SK-N-SH (cell line): ENCODE data around the gene FOSB. TPM values are rescaled to one million over a fixed set of nuclear protein-coding genes. Genes with fewer than 3 reads are reported as not detected.

Experiments used
- CTCF ChIA-PET: fragments of 300-600, 350-600 bp; formaldehyde crosslinking; extraction: SDS; loops from one replicate; lab custom pipeline; 2021; lab: Yijun Ruan, JAX
- POLR2A ChIA-PET: fragments of 350-600 bp; sonication (Branson Sonifier 250); formaldehyde crosslinking; extraction: SDS; loops from one replicate; lab custom pipeline; 2020; ENCODE audit warnings: antibody characterized with exemption, inconsistent platforms; lab: Yijun Ruan, JAX
- DNase-seq: peaks from one replicate; pipeline ENCODE4 v3.0.0; 2012
- H2AFZ ChIP-seq: fragments of 200-600 bp; sonication (generic); 2 replicates; pipeline ENCODE4 v1.8.1; 2016; ENCODE audit warnings: antibody characterized with exemption, mild to moderate bottlenecking, low read depth
- H3F3A ChIP-seq: fragments of 200-600 bp; sonication (generic); replicated peaks from 2 replicates; pipeline ENCODE3; 2016; ENCODE audit warnings: antibody characterized with exemption, mild to moderate bottlenecking; ENCODE audit not compliant: insufficient read depth
- H3K27ac ChIP-seq, 2 experiments: fragments of 200-500 bp in 1 of 2; fragments of 200-600 bp in 1 of 2; sonication (Bioruptor generic) in 1 of 2; sonication (generic), shearing (Covaris generic) in 1 of 2; 2 replicates each; pipeline versions ENCODE4 v1.5.1 to v1.6.1; 2014 to 2016; ENCODE audit warnings: low read depth in 2 of 2, inconsistent platforms in 1 of 2, low read length in 1 of 2, mild to moderate bottlenecking in 1 of 2, mixed read lengths in 1 of 2
- H3K27me3 ChIP-seq: fragments of 200-600 bp; sonication (generic), shearing (Covaris generic); 2 replicates; pipeline ENCODE4 v1.6.1; 2016; ENCODE audit warnings: mixed run types; ENCODE audit not compliant: insufficient read depth
- H3K36me3 ChIP-seq, 2 experiments: fragments of 200-500 bp in 1 of 2; fragments of 200-600 bp in 1 of 2; sonication (Bioruptor generic) in 1 of 2; sonication (generic) in 1 of 2; replicated peaks in 1 of 2; 2 replicates each; pipeline versions ENCODE3 to v1.5.1; 2014 to 2016; ENCODE audit warnings: low read length in 1 of 2, mild to moderate bottlenecking in 1 of 2; ENCODE audit not compliant: insufficient read depth in 2 of 2, control insufficient read depth in 1 of 2
- H3K4me1 ChIP-seq, 2 experiments: fragments of 200-500 bp in 1 of 2; fragments of 200-600 bp in 1 of 2; sonication (Bioruptor generic) in 1 of 2; sonication (generic), shearing (Covaris generic) in 1 of 2; 2 replicates each; pipeline versions ENCODE4 v1.5.1 to v1.6.1; 2014 to 2016; ENCODE audit warnings: low read depth in 1 of 2, low read length in 1 of 2, mixed run types in 1 of 2; ENCODE audit not compliant: insufficient read depth in 2 of 2, control insufficient read depth in 1 of 2
- H3K4me2 ChIP-seq: fragments of 200-600 bp; sonication (generic), shearing (Covaris generic); 2 replicates; pipeline ENCODE4 v1.6.1; 2017; ENCODE audit warnings: mixed run types
- H3K4me3 ChIP-seq, 2 experiments: fragments of 200-500 bp in 1 of 2; fragments of 200-600 bp in 1 of 2; sonication (Bioruptor generic) in 1 of 2; sonication (generic), shearing (Covaris generic) in 1 of 2; 2 replicates each; pipeline versions ENCODE4 v1.5.1 to v1.8.1; 2014 to 2016; ENCODE audit warnings: low read depth in 2 of 2, inconsistent platforms in 1 of 2, low read length in 1 of 2, mild to moderate bottlenecking in 1 of 2, mixed read lengths in 1 of 2, moderate library complexity in 1 of 2
- H3K79me2 ChIP-seq: fragments of 200-600 bp; sonication (generic); 2 replicates; pipeline ENCODE4 v1.8.1; 2017; ENCODE audit warnings: mild to moderate bottlenecking; ENCODE audit not compliant: insufficient read depth
- H3K9ac ChIP-seq: fragments of 200-600 bp; sonication (generic); 2 replicates; pipeline ENCODE4 v1.6.1; 2017; ENCODE audit warnings: mixed run types
- H3K9me2 ChIP-seq: fragments of 200-600 bp; sonication (generic); 2 replicates; pipeline ENCODE4 v1.6.1; 2017; ENCODE audit warnings: mixed run types
- H3K9me3 ChIP-seq: fragments of 200-600 bp; sonication (generic); 2 replicates; pipeline ENCODE4 v1.6.1; 2017; ENCODE audit warnings: mixed run types, mild to moderate bottlenecking, moderate library complexity
- H4K20me1 ChIP-seq: fragments of 200-600 bp; sonication (generic); 2 replicates; pipeline ENCODE4 v1.6.1; 2017; ENCODE audit warnings: mild to moderate bottlenecking, mixed run types; ENCODE audit not compliant: insufficient read depth
- CHD2 ChIP-seq: fragments of 150-350 bp; IDR thresholded peaks from 2 replicates; pipeline ENCODE4 v1.6.1; 2018; ENCODE audit warnings: low read length; ENCODE audit not compliant: partially characterized antibody
- ELF1 ChIP-seq: IDR thresholded peaks from 2 replicates; pipeline ENCODE4 v1.4.0; 2012
- FOXJ3 ChIP-seq: sonication (generic); formaldehyde crosslinking; IDR thresholded peaks from 2 replicates; pipeline ENCODE4 v1.5.1; 2020; ENCODE audit warnings: mild to moderate bottlenecking, missing genetic modification reagents
- FOXM1 ChIP-seq: IDR thresholded peaks from 2 replicates; pipeline ENCODE4 v1.4.0; 2012; ENCODE audit warnings: low read depth, mild to moderate bottlenecking
- GABPA ChIP-seq: IDR thresholded peaks from 2 replicates; pipeline ENCODE4 v1.4.0; 2012; ENCODE audit warnings: low read depth, mild to moderate bottlenecking
- MEF2A ChIP-seq: IDR thresholded peaks from 2 replicates; pipeline ENCODE4 v1.4.0; 2012; ENCODE audit warnings: low read depth, borderline replicate concordance
- NFIC ChIP-seq: IDR thresholded peaks from 2 replicates; pipeline ENCODE4 v1.4.0; 2012; ENCODE audit warnings: borderline replicate concordance
- NRF1 ChIP-seq: IDR thresholded peaks from 2 replicates; pipeline ENCODE4 v1.6.1; 2012; ENCODE audit warnings: low read depth, mild to moderate bottlenecking, low read length
- RCOR1 ChIP-seq: fragments of 150-350 bp; IDR thresholded peaks from 2 replicates; pipeline ENCODE4 v1.6.1; 2017; ENCODE audit warnings: antibody characterized with exemption, low read length
- SIN3A ChIP-seq: IDR thresholded peaks from 2 replicates; pipeline ENCODE4 v1.6.1; 2012; ENCODE audit warnings: low read depth, mild to moderate bottlenecking, low read length, moderate library complexity, borderline replicate concordance
- SMC3 ChIP-seq: IDR thresholded peaks from 2 replicates; pipeline ENCODE4 v1.6.1; 2012; ENCODE audit warnings: low read depth, low read length, improper control_type of control experiment
- TEAD4 ChIP-seq: IDR thresholded peaks from 2 replicates; pipeline ENCODE4 v1.4.0; 2012; ENCODE audit warnings: mild to moderate bottlenecking, borderline replicate concordance; ENCODE audit not compliant: insufficient read depth
- YY1 ChIP-seq: IDR thresholded peaks from 2 replicates; pipeline ENCODE4 v1.4.0; 2012; ENCODE audit warnings: low read depth, mild to moderate bottlenecking
- WGBS: methylation state at CpG from one replicate; pipeline ENCODE4 v1.1.6; 2017; ENCODE audit warnings: low lambda C conversion rate; 5-methylcytosine and 5-hydroxymethylcytosine counted together
- polyA plus RNA-seq, 3 experiments: library from polyadenylated mRNA; depleted of rRNA; stranded (reverse); fragments of >200 nt; gene quantifications; 2 replicates each; pipeline ENCODE4 v1.2.3, GENCODE V29; 2012
- TF ChIP-seq, protein P1 (sequence below): IDR thresholded peaks from 2 replicates; pipeline ENCODE4 v1.6.1; 2012; ENCODE audit warnings: mild to moderate bottlenecking, low read depth, low read length, moderate library complexity
- TF ChIP-seq, protein P2 (sequence below): IDR thresholded peaks from 2 replicates; pipeline ENCODE4 v1.4.0; 2012; ENCODE audit warnings: low read depth, borderline replicate concordance
- TF ChIP-seq, protein P3 (sequence below): IDR thresholded peaks from 2 replicates; pipeline ENCODE4; 2012

FOSB gene
- polyA plus RNA-seq, 1 of the 3 experiments (the other 2 are of a cell fraction): 78.2 TPM

DNA sequence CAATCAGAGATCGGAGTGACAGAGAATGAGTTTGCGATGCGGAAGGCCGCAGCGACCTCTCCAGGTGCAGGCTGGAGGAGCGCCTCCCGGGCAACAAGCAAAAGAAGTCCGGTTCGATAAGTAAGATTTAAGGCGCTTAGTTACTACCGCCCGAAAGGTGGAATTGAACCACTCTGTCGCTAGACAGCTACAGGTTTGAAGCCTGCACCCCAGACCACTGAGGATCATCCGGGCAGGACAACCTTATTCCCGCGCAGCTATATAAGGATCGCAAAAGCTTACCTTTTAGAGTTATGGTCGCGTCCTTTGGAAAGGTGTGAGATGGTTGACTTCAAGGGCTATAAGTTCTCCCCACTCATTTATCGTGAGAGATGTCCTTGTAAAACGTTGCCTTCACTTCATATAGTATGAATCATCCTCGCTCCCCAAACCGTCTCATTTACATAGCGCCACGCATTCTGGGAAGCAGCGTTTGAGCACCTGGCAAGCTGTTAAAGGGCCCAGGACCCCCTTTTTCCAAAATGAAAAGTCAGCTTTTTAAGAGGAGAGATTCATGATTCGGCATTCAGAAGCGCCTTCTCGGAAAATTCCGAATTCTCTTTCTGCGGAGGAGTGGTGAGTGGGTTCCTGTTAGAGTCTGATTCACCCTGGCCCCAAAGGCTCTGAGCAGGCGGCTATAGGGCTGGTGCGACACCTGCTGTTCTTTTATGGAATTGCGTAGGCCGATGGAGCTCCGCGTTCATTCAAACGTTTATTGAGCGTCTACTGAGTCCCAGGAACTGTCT, 10.8 kb downstream of the FOSB start (continued):
- TF ChIP-seq, protein P1, sequence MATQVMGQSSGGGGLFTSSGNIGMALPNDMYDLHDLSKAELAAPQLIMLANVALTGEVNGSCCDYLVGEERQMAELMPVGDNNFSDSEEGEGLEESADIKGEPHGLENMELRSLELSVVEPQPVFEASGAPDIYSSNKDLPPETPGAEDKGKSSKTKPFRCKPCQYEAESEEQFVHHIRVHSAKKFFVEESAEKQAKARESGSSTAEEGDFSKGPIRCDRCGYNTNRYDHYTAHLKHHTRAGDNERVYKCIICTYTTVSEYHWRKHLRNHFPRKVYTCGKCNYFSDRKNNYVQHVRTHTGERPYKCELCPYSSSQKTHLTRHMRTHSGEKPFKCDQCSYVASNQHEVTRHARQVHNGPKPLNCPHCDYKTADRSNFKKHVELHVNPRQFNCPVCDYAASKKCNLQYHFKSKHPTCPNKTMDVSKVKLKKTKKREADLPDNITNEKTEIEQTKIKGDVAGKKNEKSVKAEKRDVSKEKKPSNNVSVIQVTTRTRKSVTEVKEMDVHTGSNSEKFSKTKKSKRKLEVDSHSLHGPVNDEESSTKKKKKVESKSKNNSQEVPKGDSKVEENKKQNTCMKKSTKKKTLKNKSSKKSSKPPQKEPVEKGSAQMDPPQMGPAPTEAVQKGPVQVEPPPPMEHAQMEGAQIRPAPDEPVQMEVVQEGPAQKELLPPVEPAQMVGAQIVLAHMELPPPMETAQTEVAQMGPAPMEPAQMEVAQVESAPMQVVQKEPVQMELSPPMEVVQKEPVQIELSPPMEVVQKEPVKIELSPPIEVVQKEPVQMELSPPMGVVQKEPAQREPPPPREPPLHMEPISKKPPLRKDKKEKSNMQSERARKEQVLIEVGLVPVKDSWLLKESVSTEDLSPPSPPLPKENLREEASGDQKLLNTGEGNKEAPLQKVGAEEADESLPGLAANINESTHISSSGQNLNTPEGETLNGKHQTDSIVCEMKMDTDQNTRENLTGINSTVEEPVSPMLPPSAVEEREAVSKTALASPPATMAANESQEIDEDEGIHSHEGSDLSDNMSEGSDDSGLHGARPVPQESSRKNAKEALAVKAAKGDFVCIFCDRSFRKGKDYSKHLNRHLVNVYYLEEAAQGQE: peak; percentile 53; the same call in 1 of the 2 replicates
- no peak for TF ChIP-seq NFIC
- peak; percentile 41 for TF ChIP-seq CHD2
- TF ChIP-seq, protein P2, sequence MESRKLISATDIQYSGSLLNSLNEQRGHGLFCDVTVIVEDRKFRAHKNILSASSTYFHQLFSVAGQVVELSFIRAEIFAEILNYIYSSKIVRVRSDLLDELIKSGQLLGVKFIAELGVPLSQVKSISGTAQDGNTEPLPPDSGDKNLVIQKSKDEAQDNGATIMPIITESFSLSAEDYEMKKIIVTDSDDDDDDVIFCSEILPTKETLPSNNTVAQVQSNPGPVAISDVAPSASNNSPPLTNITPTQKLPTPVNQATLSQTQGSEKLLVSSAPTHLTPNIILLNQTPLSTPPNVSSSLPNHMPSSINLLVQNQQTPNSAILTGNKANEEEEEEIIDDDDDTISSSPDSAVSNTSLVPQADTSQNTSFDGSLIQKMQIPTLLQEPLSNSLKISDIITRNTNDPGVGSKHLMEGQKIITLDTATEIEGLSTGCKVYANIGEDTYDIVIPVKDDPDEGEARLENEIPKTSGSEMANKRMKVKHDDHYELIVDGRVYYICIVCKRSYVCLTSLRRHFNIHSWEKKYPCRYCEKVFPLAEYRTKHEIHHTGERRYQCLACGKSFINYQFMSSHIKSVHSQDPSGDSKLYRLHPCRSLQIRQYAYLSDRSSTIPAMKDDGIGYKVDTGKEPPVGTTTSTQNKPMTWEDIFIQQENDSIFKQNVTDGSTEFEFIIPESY: 0 out of 2 replicates have a peak, but pooled peaks have one; percentile 48
- peak; percentile 97 for TF ChIP-seq TEAD4
- TF ChIP-seq, protein P3, sequence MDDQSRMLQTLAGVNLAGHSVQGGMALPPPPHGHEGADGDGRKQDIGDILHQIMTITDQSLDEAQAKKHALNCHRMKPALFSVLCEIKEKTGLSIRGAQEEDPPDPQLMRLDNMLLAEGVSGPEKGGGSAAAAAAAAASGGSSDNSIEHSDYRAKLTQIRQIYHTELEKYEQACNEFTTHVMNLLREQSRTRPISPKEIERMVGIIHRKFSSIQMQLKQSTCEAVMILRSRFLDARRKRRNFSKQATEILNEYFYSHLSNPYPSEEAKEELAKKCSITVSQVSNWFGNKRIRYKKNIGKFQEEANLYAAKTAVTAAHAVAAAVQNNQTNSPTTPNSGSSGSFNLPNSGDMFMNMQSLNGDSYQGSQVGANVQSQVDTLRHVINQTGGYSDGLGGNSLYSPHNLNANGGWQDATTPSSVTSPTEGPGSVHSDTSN: 0 out of 2 replicates have a peak, but pooled peaks have one; percentile 1
- TF ChIP-seq FOXM1: no peak
- TF ChIP-seq, all 33 proteins: peak for 16

DNA sequence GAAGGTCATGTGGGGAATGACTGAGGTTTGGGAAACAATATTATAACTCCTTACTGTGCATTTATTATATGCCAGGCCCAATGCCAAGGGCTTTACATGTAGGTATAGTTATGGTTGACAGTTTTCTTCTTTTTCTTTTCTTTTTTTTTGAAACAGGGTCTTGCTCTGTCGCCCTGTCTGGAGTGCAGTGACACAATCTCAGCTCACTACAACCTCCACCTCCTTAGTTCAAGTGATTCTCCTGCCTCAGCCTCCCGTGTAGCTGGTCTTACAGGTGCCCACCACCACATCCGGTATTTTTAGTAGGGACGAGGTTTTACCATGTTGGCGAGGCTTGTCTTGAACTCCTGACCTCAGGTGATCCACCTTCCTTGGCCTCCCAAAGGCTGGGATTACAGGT, 15.2 kb downstream of the FOSB start:
- Histone ChIP-seq H3K27ac (no peak overlapping the region), H3K4me2 (no peak overlapping the region)
- TF ChIP-seq SMC3: no peak
- TF ChIP-seq NRF1: no peak
- no peak for TF ChIP-seq SIN3A
- TF ChIP-seq, protein P3: no peak
- no peak for TF ChIP-seq MEF2A
- TF ChIP-seq ELF1: no peak
- TF ChIP-seq RCOR1: no peak
- no peak for TF ChIP-seq YY1
- no peak for TF ChIP-seq GABPA
- no peak for TF ChIP-seq FOXJ3 (CRISPR knock-in tag)
- TF ChIP-seq, all 33 proteins: peak for 0
- CTCF ChIA-PET: interaction anchor here (0.6 to 27.6 kb wide), 3 partner anchors 11 to 118 kb away, joined by 3 to 870 read pairs (median 4); no protein-coding TSS in a partner anchor
- Histone ChIP-seq H3F3A (peaks cover 14% of the 10 kb centered on the region), H3K9me2 (no peaks in the 10 kb centered on the region), H3K4me1 (peaks cover 0 to 1% of the 10 kb centered on the region in 2 experiments; a peak in 2 of 4 replicates), H3K9ac (no peak overlapping the region), H3K36me3 (no peaks in the 10 kb centered on the region), H3K9me3 (no peaks in the 10 kb centered on the region), H3K79me2 (no peaks in the 10 kb centered on the region), H2AFZ (no peak overlapping the region), H3K4me3 (no peak overlapping the region), H3K27me3 (no peaks in the 10 kb centered on the region), H4K20me1 (no peaks in the 10 kb centered on the region)
- POLR2A ChIA-PET: no interaction called here
- WGBS: 81% methylated on average over 5 of the region's 5 CpGs
- no peak for DNase-seq
